ENCODE measurements around the gene RPN2.

RPN2 gene

GRCh38 chr20:37278966-37279590, 99.9 kb downstream of the RPN2 start:
- Histone ChIP-seq H3K4me3 (ENCODE audit: low read length in 2 of 2) (no peak overlapping the region), H3K4me1 (ENCODE audit: control insufficient read depth, insufficient read depth, low read length) (peaks cover 7% of the 10 kb centered on the region), H3K36me3 (ENCODE audit: control insufficient read depth in 2 of 2, insufficient read depth in 2 of 2, low read length in 2 of 2) (no peaks in the 10 kb centered on the region), H3K9ac (ENCODE audit: low read length in 2 of 2) (no peak overlapping the region), H3K27me3 (ENCODE audit: control insufficient read depth in 1 of 2, insufficient read depth in 2 of 2, low read length in 2 of 2) (peaks cover 0 to 2% of the 10 kb centered on the region in 2 donors), H3K9me3 (ENCODE audit: control insufficient read depth in 2 of 2, low read length in 2 of 2) (no peaks in the 10 kb centered on the region), H3K27ac (ENCODE audit: low read length) (no peak overlapping the region)

- Histone ChIP-seq H3K4me1 (ENCODE audit: control insufficient read depth, insufficient read depth, low read length) (peaks cover 7% of the 10 kb centered on the region), H3K9ac (ENCODE audit: low read length in 2 of 2) (peak overlapping the region in 1 of 2 donors; percentile 21), H3K4me3 (ENCODE audit: low read length in 2 of 2) (no peak overlapping the region), H3K36me3 (ENCODE audit: control insufficient read depth in 2 of 2, insufficient read depth in 2 of 2, low read length in 2 of 2) (no peaks in the 10 kb centered on the region), H3K27me3 (ENCODE audit: control insufficient read depth in 1 of 2, insufficient read depth in 2 of 2, low read length in 2 of 2) (peaks cover 0 to 4% of the 10 kb centered on the region in 2 donors), H3K27ac (ENCODE audit: low read length) (no peak overlapping the region), H3K9me3 (ENCODE audit: control insufficient read depth in 2 of 2, low read length in 2 of 2) (no peaks in the 10 kb centered on the region)
These were observed 100.7 kb downstream of the RPN2 start for GRCh38 chr20:37279820-37280219.

- no peak overlapping the region for H3K9ac ChIP-seq (ENCODE audit: low read length in 2 of 2)
- no peak overlapping the region for H3K4me3 ChIP-seq (ENCODE audit: low read length in 2 of 2)
These were observed 101.3 kb downstream of the RPN2 start for GRCh38 chr20:37280403-37280802.

GRCh38 chr20:37282556-37282955, 103.4 kb downstream of the RPN2 start:
- Histone ChIP-seq H3K9me3 (ENCODE audit: control insufficient read depth in 2 of 2, low read length in 2 of 2) (no peaks in the 10 kb centered on the region), H3K9ac (ENCODE audit: low read length in 2 of 2) (no peak overlapping the region), H3K27ac (ENCODE audit: low read length) (no peak overlapping the region), H3K36me3 (ENCODE audit: control insufficient read depth in 2 of 2, insufficient read depth in 2 of 2, low read length in 2 of 2) (no peaks in the 10 kb centered on the region), H3K4me1 (ENCODE audit: control insufficient read depth, insufficient read depth, low read length) (no peaks in the 10 kb centered on the region), H3K4me3 (ENCODE audit: low read length in 2 of 2) (no peak overlapping the region), H3K27me3 (ENCODE audit: control insufficient read depth in 1 of 2, insufficient read depth in 2 of 2, low read length in 2 of 2) (peaks cover 0 to 5% of the 10 kb centered on the region in 2 donors)

More at GRCh38 chr20:37280403-37280802, 101.3 kb downstream of the RPN2 start:
- Histone ChIP-seq H3K27me3 (ENCODE audit: control insufficient read depth in 1 of 2, insufficient read depth in 2 of 2, low read length in 2 of 2) (peaks cover 0 to 5% of the 10 kb centered on the region in 2 donors), H3K4me1 (ENCODE audit: control insufficient read depth, insufficient read depth, low read length) (peaks cover 7% of the 10 kb centered on the region), H3K36me3 (ENCODE audit: control insufficient read depth in 2 of 2, insufficient read depth in 2 of 2, low read length in 2 of 2) (no peaks in the 10 kb centered on the region), H3K27ac (ENCODE audit: low read length) (no peak overlapping the region), H3K9me3 (ENCODE audit: control insufficient read depth in 2 of 2, low read length in 2 of 2) (no peaks in the 10 kb centered on the region)

- H3K9ac ChIP-seq (ENCODE audit: low read length in 2 of 2) = no peak overlapping the region
- H3K4me1 ChIP-seq (ENCODE audit: control insufficient read depth, insufficient read depth, low read length) = no peaks in the 10 kb centered on the region
- no peaks in the 10 kb centered on the region for H3K9me3 ChIP-seq (ENCODE audit: control insufficient read depth in 2 of 2, low read length in 2 of 2)
- H3K27ac ChIP-seq (ENCODE audit: low read length) = no peak overlapping the region
- no peaks in the 10 kb centered on the region for H3K36me3 ChIP-seq (ENCODE audit: control insufficient read depth in 2 of 2, insufficient read depth in 2 of 2, low read length in 2 of 2)
- no peak overlapping the region for H3K4me3 ChIP-seq (ENCODE audit: low read length in 2 of 2)
- H3K27me3 ChIP-seq (ENCODE audit: control insufficient read depth in 1 of 2, insufficient read depth in 2 of 2, low read length in 2 of 2) = peaks cover 0 to 5% of the 10 kb centered on the region in 2 donors
These were observed 104.5 kb downstream of the RPN2 start for GRCh38 chr20:37283530-37284195.

GRCh38 chr20:37284691-37285161, 105.6 kb downstream of the RPN2 start:
- Histone ChIP-seq H3K4me3 (ENCODE audit: low read length in 2 of 2) (no peak overlapping the region), H3K9me3 (ENCODE audit: control insufficient read depth in 2 of 2, low read length in 2 of 2) (no peaks in the 10 kb centered on the region), H3K27ac (ENCODE audit: low read length) (no peak overlapping the region), H3K36me3 (ENCODE audit: control insufficient read depth in 2 of 2, insufficient read depth in 2 of 2, low read length in 2 of 2) (no peaks in the 10 kb centered on the region), H3K4me1 (ENCODE audit: control insufficient read depth, insufficient read depth, low read length) (no peaks in the 10 kb centered on the region), H3K27me3 (ENCODE audit: control insufficient read depth in 1 of 2, insufficient read depth in 2 of 2, low read length in 2 of 2) (peaks cover 0 to 5% of the 10 kb centered on the region in 2 donors), H3K9ac (ENCODE audit: low read length in 2 of 2) (no peak overlapping the region)

- Histone ChIP-seq H3K4me1 (ENCODE audit: control insufficient read depth, insufficient read depth, low read length) (peaks cover 5% of the 10 kb centered on the region), H3K27me3 (ENCODE audit: control insufficient read depth in 1 of 2, insufficient read depth in 2 of 2, low read length in 2 of 2) (peaks cover 0 to 2% of the 10 kb centered on the region in 2 donors), H3K9me3 (ENCODE audit: control insufficient read depth in 2 of 2, low read length in 2 of 2) (no peaks in the 10 kb centered on the region), H3K36me3 (ENCODE audit: control insufficient read depth in 2 of 2, insufficient read depth in 2 of 2, low read length in 2 of 2) (no peaks in the 10 kb centered on the region), H3K4me3 (ENCODE audit: low read length in 2 of 2) (no peak overlapping the region), H3K9ac (ENCODE audit: low read length in 2 of 2) (no peak overlapping the region), H3K27ac (ENCODE audit: low read length) (no peak overlapping the region)
These were observed 106.7 kb downstream of the RPN2 start for GRCh38 chr20:37285664-37286374.

- peaks cover 3 to 4% of the 10 kb centered on the region in 2 donors for H3K36me3 ChIP-seq (ENCODE audit: control insufficient read depth in 2 of 2, insufficient read depth in 2 of 2, low read length in 2 of 2)
- H3K4me1 ChIP-seq (ENCODE audit: control insufficient read depth, insufficient read depth, low read length) = peaks cover 5% of the 10 kb centered on the region
- no peak overlapping the region for H3K9ac ChIP-seq (ENCODE audit: low read length in 2 of 2)
- peaks cover 0 to 2% of the 10 kb centered on the region in 2 donors for H3K27me3 ChIP-seq (ENCODE audit: control insufficient read depth in 1 of 2, insufficient read depth in 2 of 2, low read length in 2 of 2)
- no peak overlapping the region for H3K4me3 ChIP-seq (ENCODE audit: low read length in 2 of 2)
- no peak overlapping the region for H3K27ac ChIP-seq (ENCODE audit: low read length)
- H3K9me3 ChIP-seq (ENCODE audit: control insufficient read depth in 2 of 2, low read length in 2 of 2) = no peaks in the 10 kb centered on the region
These were observed 109.0 kb downstream of the RPN2 start for GRCh38 chr20:37288091-37288490.

GRCh38 chr20:37290158-37290810, 111.2 kb downstream of the RPN2 start:
- Histone ChIP-seq H3K9ac (ENCODE audit: low read length in 2 of 2) (peak overlapping the region; percentile 87 to 99), H3K27me3 (ENCODE audit: control insufficient read depth in 1 of 2, insufficient read depth in 2 of 2, low read length in 2 of 2) (no peaks in the 10 kb centered on the region), H3K4me1 (ENCODE audit: control insufficient read depth, insufficient read depth, low read length) (peaks cover 18% of the 10 kb centered on the region), H3K4me3 (ENCODE audit: low read length in 2 of 2) (peak overlapping the region; percentile 61 to 94), H3K27ac (ENCODE audit: low read length) (peak overlapping the region; percentile 93), H3K36me3 (ENCODE audit: control insufficient read depth in 2 of 2, insufficient read depth in 2 of 2, low read length in 2 of 2) (peaks cover 3 to 8% of the 10 kb centered on the region in 2 donors), H3K9me3 (ENCODE audit: control insufficient read depth in 2 of 2, low read length in 2 of 2) (no peaks in the 10 kb centered on the region)

All from stomach smooth muscle (tissue), 2 donors.